Measurements from ENCODE around the gene RBM4B.

The RBM4B gene

DNA sequence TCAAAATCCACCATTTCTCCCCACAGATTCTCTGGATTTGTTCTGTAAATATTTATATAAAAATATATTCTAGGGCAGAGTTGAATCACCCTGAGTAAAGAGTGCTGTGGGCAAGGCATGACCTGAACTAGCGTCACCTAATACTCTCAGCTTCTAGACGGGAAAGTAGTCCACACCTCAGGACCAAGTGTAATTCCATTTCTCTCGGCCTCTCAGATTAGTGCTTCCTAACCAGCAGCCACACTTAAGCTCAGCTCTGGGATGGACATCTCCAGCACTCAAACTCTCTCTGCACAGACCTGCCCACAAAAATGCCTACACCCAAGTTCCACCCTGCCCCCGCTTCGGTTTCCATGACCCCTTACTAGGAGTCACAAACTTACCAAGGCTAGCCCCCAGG, 46.0 kb upstream of the RBM4B start:
- no peak overlapping the region for H3K4me3 ChIP-seq (ENCODE audit: low read length, poor library complexity, severe bottlenecking)
- no peaks in the 10 kb centered on the region for H4K20me1 ChIP-seq (ENCODE audit: insufficient read depth, low read length, poor library complexity, severe bottlenecking)
- peaks cover 6% of the 10 kb centered on the region; the same call in 1 of the 2 replicates for H3F3A ChIP-seq (ENCODE audit: low read depth)
- H3K9me2 ChIP-seq (replicated peaks; ENCODE audit: low read depth, low read length) = no peaks in the 10 kb centered on the region
- H3K36me3 ChIP-seq (ENCODE audit: insufficient read depth, low read length) = no peaks in the 10 kb centered on the region
- no peak overlapping the region for H3K9ac ChIP-seq (ENCODE audit: low read depth, low read length, poor library complexity, severe bottlenecking)
- peak overlapping the region; percentile 9 for H3K4me2 ChIP-seq (ENCODE audit: low read depth, low read length, poor library complexity, severe bottlenecking)
- no peaks in the 10 kb centered on the region for H3K9me3 ChIP-seq (ENCODE audit: insufficient read depth, low read depth, low read length)
- TF ChIP-seq, protein P1, sequence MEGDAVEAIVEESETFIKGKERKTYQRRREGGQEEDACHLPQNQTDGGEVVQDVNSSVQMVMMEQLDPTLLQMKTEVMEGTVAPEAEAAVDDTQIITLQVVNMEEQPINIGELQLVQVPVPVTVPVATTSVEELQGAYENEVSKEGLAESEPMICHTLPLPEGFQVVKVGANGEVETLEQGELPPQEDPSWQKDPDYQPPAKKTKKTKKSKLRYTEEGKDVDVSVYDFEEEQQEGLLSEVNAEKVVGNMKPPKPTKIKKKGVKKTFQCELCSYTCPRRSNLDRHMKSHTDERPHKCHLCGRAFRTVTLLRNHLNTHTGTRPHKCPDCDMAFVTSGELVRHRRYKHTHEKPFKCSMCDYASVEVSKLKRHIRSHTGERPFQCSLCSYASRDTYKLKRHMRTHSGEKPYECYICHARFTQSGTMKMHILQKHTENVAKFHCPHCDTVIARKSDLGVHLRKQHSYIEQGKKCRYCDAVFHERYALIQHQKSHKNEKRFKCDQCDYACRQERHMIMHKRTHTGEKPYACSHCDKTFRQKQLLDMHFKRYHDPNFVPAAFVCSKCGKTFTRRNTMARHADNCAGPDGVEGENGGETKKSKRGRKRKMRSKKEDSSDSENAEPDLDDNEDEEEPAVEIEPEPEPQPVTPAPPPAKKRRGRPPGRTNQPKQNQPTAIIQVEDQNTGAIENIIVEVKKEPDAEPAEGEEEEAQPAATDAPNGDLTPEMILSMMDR (conservative IDR thresholded peaks at IDR 0.05; ENCODE audit: low read length) = no peak
- TF ChIP-seq EZH2phosphoT487 (IDR thresholded peaks at IDR 0.05; ENCODE audit: borderline replicate concordance) = no peak
- no peaks in the 10 kb centered on the region for H3K27me3 ChIP-seq (ENCODE audit: insufficient read depth, low read length, poor library complexity, severe bottlenecking)
- H2AFZ ChIP-seq (ENCODE audit: low read length) = no peak overlapping the region
- peaks cover 79% of the 10 kb centered on the region for H3K4me1 ChIP-seq (ENCODE audit: insufficient read depth, low read length, poor library complexity, severe bottlenecking)
- peaks cover 22% of the 10 kb centered on the region; the same call in 1 of the 2 replicates for H3K79me2 ChIP-seq (ENCODE audit: insufficient read depth, low read length)

DNA sequence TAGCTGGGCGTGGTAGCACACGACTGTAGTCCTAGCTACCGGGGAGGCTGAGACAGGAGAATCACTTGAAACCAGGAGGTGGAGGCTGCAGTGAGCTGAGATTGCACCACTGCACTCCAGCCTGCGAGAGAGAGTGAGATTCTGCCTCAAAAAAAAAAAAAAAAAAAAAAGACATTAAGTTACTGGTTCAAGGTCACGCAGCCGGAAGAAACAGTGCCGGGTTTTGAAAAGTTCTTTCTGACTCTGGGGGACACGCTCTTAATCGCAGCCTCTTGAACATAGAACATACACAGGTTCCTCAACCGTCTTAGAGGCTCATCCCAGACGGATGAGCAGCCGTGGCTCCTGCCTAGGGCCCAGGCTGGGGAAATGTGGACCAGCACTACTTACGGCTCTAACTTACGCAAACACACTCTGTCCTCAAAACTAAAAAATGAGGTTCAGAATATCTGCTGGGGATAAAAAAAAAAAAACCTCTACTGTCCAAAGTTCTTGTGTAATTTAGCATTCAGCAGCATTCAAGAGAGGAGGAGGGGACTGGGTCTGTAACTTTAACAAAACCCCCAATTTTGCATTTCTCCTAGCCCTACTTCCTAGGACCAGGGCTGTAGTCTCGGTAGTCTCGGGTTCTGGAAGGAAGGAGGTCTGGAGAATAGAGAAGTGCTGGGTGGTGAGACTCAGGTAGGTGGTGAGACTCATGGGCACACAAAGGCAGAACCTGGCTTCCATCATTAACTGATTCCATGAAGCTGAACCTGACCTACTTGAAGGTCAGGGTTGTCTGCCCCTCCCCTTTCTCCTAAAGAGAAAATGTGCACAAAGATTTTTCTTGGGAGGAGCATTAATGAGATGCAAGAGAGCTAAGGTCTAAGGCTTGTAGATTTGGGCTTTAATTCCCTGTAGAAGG, 45.3 kb upstream of the RBM4B start:
- Histone ChIP-seq H3K9me2 (replicated peaks; ENCODE audit: low read depth, low read length) (no peaks in the 10 kb centered on the region), H3K36me3 (ENCODE audit: insufficient read depth, low read length) (no peaks in the 10 kb centered on the region), H3K9ac (ENCODE audit: low read depth, low read length, poor library complexity, severe bottlenecking) (no peak overlapping the region), H3K79me2 (ENCODE audit: insufficient read depth, low read length) (peaks cover 22% of the 10 kb centered on the region; the same call in 1 of the 2 replicates), H3K4me3 (ENCODE audit: low read length, poor library complexity, severe bottlenecking) (no peak overlapping the region), H3K9me3 (ENCODE audit: insufficient read depth, low read depth, low read length) (no peaks in the 10 kb centered on the region), H3F3A (ENCODE audit: low read depth) (peaks cover 6% of the 10 kb centered on the region; the same call in 1 of the 2 replicates), H3K27me3 (ENCODE audit: insufficient read depth, low read length, poor library complexity, severe bottlenecking) (no peaks in the 10 kb centered on the region), H3K4me2 (ENCODE audit: low read depth, low read length, poor library complexity, severe bottlenecking) (peak overlapping the region; percentile 19), H2AFZ (ENCODE audit: low read length) (no peak overlapping the region), H4K20me1 (ENCODE audit: insufficient read depth, low read length, poor library complexity, severe bottlenecking) (no peaks in the 10 kb centered on the region), H3K4me1 (ENCODE audit: insufficient read depth, low read length, poor library complexity, severe bottlenecking) (peaks cover 80% of the 10 kb centered on the region)
- TF ChIP-seq EZH2phosphoT487 (IDR thresholded peaks at IDR 0.05; ENCODE audit: borderline replicate concordance) = no peak
- TF ChIP-seq, protein P1 (conservative IDR thresholded peaks at IDR 0.05; ENCODE audit: low read length) = no peak

DNA sequence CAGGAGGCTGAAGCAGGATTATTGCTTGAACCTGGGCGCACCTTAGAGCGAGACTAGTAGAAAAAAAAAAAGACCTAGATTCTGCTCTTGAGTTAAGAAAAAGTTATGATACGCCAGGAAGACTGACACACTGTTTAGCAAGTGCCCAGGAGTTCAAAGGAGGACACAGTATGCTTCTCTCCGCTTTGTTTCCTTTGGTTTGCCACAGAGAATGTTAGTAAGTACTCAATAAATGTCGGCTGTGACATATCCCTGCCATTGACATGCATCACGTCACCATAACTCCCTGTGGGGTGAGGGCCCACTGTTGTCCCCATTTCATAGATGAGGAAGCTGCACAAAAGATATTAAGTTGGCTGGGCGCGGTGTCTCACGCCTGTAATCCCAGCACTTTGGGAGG, 44.3 kb upstream of the RBM4B start:
- peak overlapping the region; percentile 91 for H3K9ac ChIP-seq (ENCODE audit: low read depth, low read length, poor library complexity, severe bottlenecking)
- H3K4me1 ChIP-seq (ENCODE audit: insufficient read depth, low read length, poor library complexity, severe bottlenecking) = peaks cover 74% of the 10 kb centered on the region
- no peaks in the 10 kb centered on the region for H3K36me3 ChIP-seq (ENCODE audit: insufficient read depth, low read length)
- no peak for TF ChIP-seq EZH2phosphoT487 (IDR thresholded peaks at IDR 0.05; ENCODE audit: borderline replicate concordance)
- TF ChIP-seq, protein P1 (conservative IDR thresholded peaks at IDR 0.05; ENCODE audit: low read length) = no peak
- peaks cover 19% of the 10 kb centered on the region; the same call in 1 of the 2 replicates for H3K79me2 ChIP-seq (ENCODE audit: insufficient read depth, low read length)
- H3K4me3 ChIP-seq (ENCODE audit: low read length, poor library complexity, severe bottlenecking) = no peak overlapping the region
- no peak overlapping the region for H2AFZ ChIP-seq (ENCODE audit: low read length)
- H3K4me2 ChIP-seq (ENCODE audit: low read depth, low read length, poor library complexity, severe bottlenecking) = peak overlapping the region; percentile 96
- no peaks in the 10 kb centered on the region for H3K9me2 ChIP-seq (replicated peaks; ENCODE audit: low read depth, low read length)
- H3K27me3 ChIP-seq (ENCODE audit: insufficient read depth, low read length, poor library complexity, severe bottlenecking) = no peaks in the 10 kb centered on the region
- no peaks in the 10 kb centered on the region for H3K9me3 ChIP-seq (ENCODE audit: insufficient read depth, low read depth, low read length)
- H4K20me1 ChIP-seq (ENCODE audit: insufficient read depth, low read length, poor library complexity, severe bottlenecking) = no peaks in the 10 kb centered on the region
- peaks cover 6% of the 10 kb centered on the region; the same call in 1 of the 2 replicates for H3F3A ChIP-seq (ENCODE audit: low read depth)

Data from Loucy (cell line).